DMS 273 treated with DMSO at 0.1 percent for 48 hours (cell line): ENCODE results near the gene SEC31A.
"Not testable (repeated sequence)": the region's sequence is repeated elsewhere in the genome, so short reads cannot be mapped to it uniquely, and the experiment has no call there.

ENCODE experiments used
- DNase-seq: peaks from one replicate; lab custom pipeline; 2025; lab: John Stamatoyannopoulos, UW

Gene SEC31A

GRCh38 chr4:82890901-82891706 is at the start of gene SEC31A:
SEC31A (minus strand) TSS chr4:82891153; CDS start chr4:82881936, 9,217 bp downstream.
- DNase-seq: peak; percentile 71

- DNase-seq: no peak
These were observed 48.5 kb upstream of the SEC31A start for GRCh38 chr4:82939414-82939813.

- DNase-seq: no peak
These were observed 43.5 kb upstream of the SEC31A start for GRCh38 chr4:82934441-82934840.

- DNase-seq: no peak
These were observed 40.1 kb upstream of the SEC31A start for GRCh38 chr4:82930848-82931755.

- DNase-seq: no peak
These were observed 30.8 kb upstream of the SEC31A start for GRCh38 chr4:82921795-82922194.

- DNase-seq: no peak
These were observed 28.4 kb upstream of the SEC31A start for GRCh38 chr4:82919386-82919785.

GRCh38 chr4:82918091-82918490 is 27.1 kb upstream of the SEC31A start:
- no peak for DNase-seq

GRCh38 chr4:82913968-82914367 is 23.0 kb upstream of the SEC31A start:
- DNase-seq: not testable (repeated sequence)

GRCh38 chr4:82913305-82913704 is 22.4 kb upstream of the SEC31A start:
- DNase-seq: no peak

- no peak for DNase-seq
These were observed 18.4 kb upstream of the SEC31A start for GRCh38 chr4:82909326-82909725.

GRCh38 chr4:82906469-82906868 is 15.5 kb upstream of the SEC31A start:
- no peak for DNase-seq

GRCh38 chr4:82905205-82905604 is 14.3 kb upstream of the SEC31A start:
- DNase-seq: no peak

- no peak for DNase-seq
These were observed 12.8 kb upstream of the SEC31A start for GRCh38 chr4:82903737-82904136.

- no peak for DNase-seq
These were observed 10.3 kb upstream of the SEC31A start for GRCh38 chr4:82901183-82901718.

- DNase-seq: peak; percentile 96
These were observed 9.6 kb upstream of the SEC31A start, which contains the start of gene THAP9 for GRCh38 chr4:82900411-82901182. THAP9 (plus strand) TSS chr4:82900735; CDS start chr4:82900803, 68 bp downstream.

- DNase-seq: no peak
These were observed 9.1 kb upstream of the SEC31A start for GRCh38 chr4:82900066-82900410.

- no peak for DNase-seq
These were observed 8.6 kb upstream of the SEC31A start for GRCh38 chr4:82899374-82900065.

GRCh38 chr4:82898322-82899243 is 7.6 kb upstream of the SEC31A start:
- DNase-seq: no peak

GRCh38 chr4:82896755-82897154 is 5.8 kb upstream of the SEC31A start:
- no peak for DNase-seq

GRCh38 chr4:82893942-82894341 is 3.0 kb upstream of the SEC31A start:
- DNase-seq: no peak
